PC-9 (cell line): ENCODE results near the gene KCNN1. TPM values are rescaled to one million over a fixed set of nuclear protein-coding genes. Genes with fewer than 3 reads are reported as not detected.
A peak's percentile ranks its signal among the peaks of the same experiment; 100 is the strongest.

Experiments
- BruUV-seq: library from RNA; stranded (reverse); fragments of 400-500 nt; replicated peaks from 2 replicates; lab custom pipeline; 2021; lab: Mats Ljungman, UMichigan
- CTCF ChIA-PET: fragments of 300-600 bp; sonication (Branson Sonifier 250); formaldehyde crosslinking; loops from one replicate; lab custom pipeline; 2022; ENCODE audit warnings: antibody characterized with exemption; lab: Charles Lee
- POLR2A ChIA-PET: fragments of 300-600 bp; sonication (Branson Sonifier 250); formaldehyde crosslinking; loops from one replicate; lab custom pipeline; 2022; ENCODE audit warnings: antibody characterized with exemption; ENCODE audit not compliant: unreplicated experiment; lab: Charles Lee
- DNase-seq, 2 experiments: peaks; one replicate each; pipeline versions ENCODE4 v3.0.0 to v3.0.0-alpha.2; 2015 to 2022; ENCODE audit warnings: mixed read lengths in 1 of 2
- H2AFZ ChIP-seq: fragments of 200-600 bp; sonication (generic); 2 replicates; pipeline ENCODE4 v1.8.1; 2017; ENCODE audit warnings: antibody characterized with exemption
- H3F3A ChIP-seq: fragments of 200-600 bp; sonication (generic); 2 replicates; pipeline ENCODE4 v1.8.1; 2017; ENCODE audit warnings: antibody characterized with exemption, mild to moderate bottlenecking, low read depth; ENCODE audit not compliant: insufficient read depth
- H3K27ac ChIP-seq: fragments of 200-600 bp; sonication (generic); 2 replicates; pipeline ENCODE4 v1.6.1; 2016; ENCODE audit warnings: mixed run types
- H3K27me3 ChIP-seq: fragments of 200-600 bp; sonication (generic); 2 replicates; pipeline ENCODE4 v1.6.1; 2016; ENCODE audit warnings: low read depth, mixed run types; ENCODE audit not compliant: insufficient read depth
- H3K36me3 ChIP-seq: fragments of 200-600 bp; sonication (generic); 2 replicates; pipeline ENCODE4 v1.6.1; 2016; ENCODE audit warnings: low read depth, mixed run types
- H3K4me1 ChIP-seq: fragments of 200-600 bp; sonication (generic); replicated peaks from 2 replicates; pipeline ENCODE4 v1.6.1; 2016; ENCODE audit warnings: mixed run types; ENCODE audit not compliant: insufficient read depth
- H3K4me2 ChIP-seq: fragments of 200-600 bp; sonication (generic); 2 replicates; pipeline ENCODE4 v1.6.1; 2017; ENCODE audit warnings: mixed run types
- H3K4me3 ChIP-seq: fragments of 200-600 bp; sonication (generic); 2 replicates; pipeline ENCODE4 v1.6.1; 2016; ENCODE audit warnings: mixed run types
- H3K79me2 ChIP-seq: fragments of 200-600 bp; sonication (generic); 2 replicates; pipeline ENCODE4 v1.6.1; 2017; ENCODE audit warnings: low read depth, mixed run types
- H3K9me2 ChIP-seq: fragments of 200-600 bp; sonication (generic); 2 replicates; pipeline ENCODE4 v1.8.1; 2017; ENCODE audit warnings: mild to moderate bottlenecking; ENCODE audit not compliant: insufficient read depth
- H3K9me3 ChIP-seq: fragments of 200-600 bp; sonication (generic); 2 replicates; pipeline ENCODE4 v1.8.1; 2016; ENCODE audit warnings: low read depth; ENCODE audit not compliant: insufficient read depth
- H4K20me1 ChIP-seq: fragments of 200-600 bp; sonication (generic); 2 replicates; pipeline ENCODE4 v1.8.1; 2017; ENCODE audit not compliant: insufficient read depth
- CTCF ChIP-seq: fragments of 200-600 bp; sonication (generic); conservative IDR thresholded peaks from 2 replicates; pipeline ENCODE4 v1.6.1; 2017; ENCODE audit warnings: mixed run types, antibody characterized with exemption, mild to moderate bottlenecking, moderate library complexity
- EZH2 ChIP-seq: fragments of 200-600 bp; sonication (generic); IDR thresholded peaks from 2 replicates; pipeline ENCODE4 v1.8.0; 2017; ENCODE audit warnings: antibody characterized with exemption, low read depth
- intact Hi-C: fragments of 100-400 bp; cut with micrococcal nuclease; formaldehyde crosslinking; loops from one replicate; pipeline ENCODE4 v1.10.0; 2022; ENCODE audit not compliant: unreplicated experiment
- total RNA-seq: library from RNA; stranded (reverse); gene quantifications from 2 replicates; pipeline ENCODE4 v1.2.3, GENCODE V29; 2021

KCNN1 gene
- total RNA-seq, 1 experiment from 2014 or later: 0.09 TPM

- no peaks in the 10 kb centered on the region; the same call in 1 of the 2 replicates for H4K20me1 ChIP-seq
- H3K4me1 ChIP-seq: peaks cover 23% of the 10 kb centered on the region
- no peak for DNase-seq
- peaks cover 27% of the 10 kb centered on the region for H3F3A ChIP-seq
- ChIA-PET POLR2A (no interaction called here), CTCF (no interaction called here)
- H3K9me2 ChIP-seq: no peaks in the 10 kb centered on the region
- peak overlapping the region; percentile 63 for H3K4me2 ChIP-seq
- peaks cover 76% of the 10 kb centered on the region for H3K27me3 ChIP-seq
- H2AFZ ChIP-seq: no peak overlapping the region
- no peaks in the 10 kb centered on the region for H3K9me3 ChIP-seq
- TF ChIP-seq EZH2 (peak; percentile 95; the same call in 1 of the 2 replicates), CTCF (no peak)
- intact Hi-C loops: no loop called here
- no peaks in the 10 kb centered on the region for H3K79me2 ChIP-seq
- H3K4me3 ChIP-seq: no peak overlapping the region
- no peaks in the 10 kb centered on the region for H3K36me3 ChIP-seq
- no TSS peak for BruUV-seq
- H3K27ac ChIP-seq: no peak overlapping the region
Measured at GRCh38 chr19:17951990-17952976, 14.6 kb upstream of the KCNN1 start.

- no peaks in the 10 kb centered on the region for H3K9me2 ChIP-seq
- H2AFZ ChIP-seq: no peak overlapping the region
- H3K27ac ChIP-seq: no peak overlapping the region
- ChIA-PET CTCF (interaction anchor here (0.5 to 0.6 kb wide), 2 partner anchors 186 to 618 kb away, joined by 3 read pairs; partner anchors contain the start of gene UBA52), POLR2A (no interaction called here)
- H3K36me3 ChIP-seq: no peaks in the 10 kb centered on the region
- no peaks in the 10 kb centered on the region for H3K79me2 ChIP-seq
- BruUV-seq: no TSS peak
- peaks cover 21% of the 10 kb centered on the region for H3K4me1 ChIP-seq
- no peaks in the 10 kb centered on the region for H3K9me3 ChIP-seq
- intact Hi-C loops: no loop called here
- TF ChIP-seq EZH2 (no peak), CTCF (no peak)
- H3K27me3 ChIP-seq: peaks cover 84% of the 10 kb centered on the region
- H3K4me3 ChIP-seq: no peak overlapping the region
- peaks cover 29% of the 10 kb centered on the region for H3F3A ChIP-seq
- H3K4me2 ChIP-seq: no peak overlapping the region
- no peak for DNase-seq
- H4K20me1 ChIP-seq: no peaks in the 10 kb centered on the region
Measured at GRCh38 chr19:17953316-17953801, 13.5 kb upstream of the KCNN1 start.

GRCh38 chr19:17953869-17954268 is 13.0 kb upstream of the KCNN1 start:
- H3K27me3 ChIP-seq: peaks cover 84% of the 10 kb centered on the region

More at GRCh38 chr19:17953869-17954268, 13.0 kb upstream of the KCNN1 start:
- H4K20me1 ChIP-seq: no peaks in the 10 kb centered on the region
- no peak for TF ChIP-seq EZH2
- no peak for TF ChIP-seq CTCF
- no peaks in the 10 kb centered on the region for H3K9me3 ChIP-seq
- no peak for DNase-seq
- H3K27ac ChIP-seq: no peak overlapping the region
- H3K9me2 ChIP-seq: no peaks in the 10 kb centered on the region
- H3K4me2 ChIP-seq: no peak overlapping the region
- no TSS peak for BruUV-seq
- no peaks in the 10 kb centered on the region for H3K36me3 ChIP-seq
- H2AFZ ChIP-seq: no peak overlapping the region
- H3K4me3 ChIP-seq: no peak overlapping the region
- intact Hi-C loops: no loop called here
- peaks cover 29% of the 10 kb centered on the region for H3F3A ChIP-seq
- ChIA-PET CTCF (interaction anchor here (0.5 to 0.6 kb wide), 3 partner anchors 187 to 617 kb away, joined by 3 read pairs; partner anchors contain the start of gene UBA52), POLR2A (no interaction called here)
- peaks cover 21% of the 10 kb centered on the region for H3K4me1 ChIP-seq
- no peaks in the 10 kb centered on the region for H3K79me2 ChIP-seq
